K562 (cell line): Measurements from ENCODE around the gene ZNF426. TPM values are rescaled to one million over a fixed set of nuclear protein-coding genes. Genes with fewer than 3 reads are reported as not detected.

ENCODE experiments used
- CBX1 ChIP-seq: sonication (generic); IDR thresholded peaks from 2 replicates; pipeline ENCODE4 v1.6.1; 2016; ENCODE audit warnings: antibody characterized with exemption, low read depth, mild to moderate bottlenecking
- FOXK1 ChIP-seq: sonication (generic); formaldehyde crosslinking; IDR thresholded peaks from 2 replicates; pipeline ENCODE4 v1.8.0; 2022; ENCODE audit warnings: missing genetic modification reagents, mild to moderate bottlenecking, borderline replicate concordance
- MEF2A ChIP-seq: IDR thresholded peaks from 2 replicates; pipeline ENCODE4 v1.6.1; 2011; ENCODE audit warnings: low read depth, mild to moderate bottlenecking, low read length, moderate library complexity; ENCODE audit not compliant: control insufficient read depth
- NR2C2 ChIP-seq, 2 experiments: fragments of 200-800 bp in 1 of 2; sonication (Bioruptor generic) in 1 of 2; sonication (generic) in 1 of 2; formaldehyde crosslinking in 1 of 2; IDR thresholded peaks; 2 replicates each; pipeline versions ENCODE4 v1.6.1 to v1.8.0; 2016 to 2022; ENCODE audit warnings: mild to moderate bottlenecking in 1 of 2, missing compliant biosample characterization in 1 of 2, missing genetic modification characterization in 1 of 2, missing genetic modification reagents in 1 of 2
- TOE1 ChIP-seq, 2 experiments: fragments of 450-650 bp in 1 of 2; sonication (generic) in 1 of 2; formaldehyde crosslinking in 1 of 2; IDR thresholded peaks; 2 replicates each; pipeline versions ENCODE4 v1.7.1 to v1.8.0; 2016 to 2022; ENCODE audit warnings: borderline replicate concordance in 2 of 2, mild to moderate bottlenecking in 2 of 2, antibody characterized with exemption in 1 of 2, inconsistent platforms in 1 of 2, low read depth in 1 of 2, missing genetic modification reagents in 1 of 2, moderate library complexity in 1 of 2
- ZEB2 ChIP-seq: fragments of 450-650 bp; IDR thresholded peaks from 2 replicates; pipeline ENCODE4 v1.6.1; 2016
- ZNF436 ChIP-seq: fragments of 250-450, 450-650 bp; sonication (Bioruptor Pico); formaldehyde crosslinking; IDR thresholded peaks from 2 replicates; pipeline ENCODE4 v1.7.0; 2020; ENCODE audit warnings: mild to moderate bottlenecking
- polyA plus RNA-seq, 8 experiments: library from polyadenylated mRNA; depleted of rRNA in 4 of 8; stranded (reverse) in 5 of 8; unstranded in 3 of 8; fragments of >200 nt; fragmentation: Nextera tagmentation in 2 of 8; fragmentation: Illumina TruSeq in 1 of 8; extraction: Ambion mirVana in 2 of 8; extraction: Trizol in 1 of 8; gene quantifications; 2 replicates each; pipeline versions ENCODE4 v1.2.1 to v1.2.3, GENCODE V29; 2011 to 2014; ENCODE audit warnings: inconsistent platforms in 1 of 8, missing spikeins in 1 of 8
- total RNA-seq, 7 experiments: library from RNA; depleted of rRNA in 6 of 7; stranded (reverse); fragments of >200 nt in 6 of 7; fragmentation: Illumina TruSeq in 2 of 7; extraction: Trizol in 2 of 7; gene quantifications; 2 replicates each; pipeline versions ENCODE4 v1.2.1 to v1.2.3, GENCODE V29; 2011 to 2021; ENCODE audit warnings: low replicate concordance in 1 of 7
- TF ChIP-seq, protein P1 (sequence below): sonication (generic); formaldehyde crosslinking; IDR thresholded peaks from 2 replicates; pipeline ENCODE4 v1.8.0; 2023; ENCODE audit warnings: mild to moderate bottlenecking, missing genetic modification reagents
- TF ChIP-seq, protein P2 (sequence below): fragments of 450-650 bp; formaldehyde crosslinking; IDR thresholded peaks from 2 replicates; pipeline ENCODE4 v1.4.0; 2020; ENCODE audit warnings: mild to moderate bottlenecking, mixed read lengths
- TF ChIP-seq, protein P3 (sequence below): fragments of 450-650 bp; formaldehyde crosslinking; conservative IDR thresholded peaks from 2 replicates; pipeline ENCODE4 v1.4.0; 2022; ENCODE audit warnings: mild to moderate bottlenecking, missing genetic modification characterization

Gene ZNF426
- total and polyA plus RNA-seq, 9 of the 15 experiments (the other 6 are each of a cell fraction or from before 2014, with no cell fraction given), result 3.2 to 14.3 (median 6.9) TPM

DNA sequence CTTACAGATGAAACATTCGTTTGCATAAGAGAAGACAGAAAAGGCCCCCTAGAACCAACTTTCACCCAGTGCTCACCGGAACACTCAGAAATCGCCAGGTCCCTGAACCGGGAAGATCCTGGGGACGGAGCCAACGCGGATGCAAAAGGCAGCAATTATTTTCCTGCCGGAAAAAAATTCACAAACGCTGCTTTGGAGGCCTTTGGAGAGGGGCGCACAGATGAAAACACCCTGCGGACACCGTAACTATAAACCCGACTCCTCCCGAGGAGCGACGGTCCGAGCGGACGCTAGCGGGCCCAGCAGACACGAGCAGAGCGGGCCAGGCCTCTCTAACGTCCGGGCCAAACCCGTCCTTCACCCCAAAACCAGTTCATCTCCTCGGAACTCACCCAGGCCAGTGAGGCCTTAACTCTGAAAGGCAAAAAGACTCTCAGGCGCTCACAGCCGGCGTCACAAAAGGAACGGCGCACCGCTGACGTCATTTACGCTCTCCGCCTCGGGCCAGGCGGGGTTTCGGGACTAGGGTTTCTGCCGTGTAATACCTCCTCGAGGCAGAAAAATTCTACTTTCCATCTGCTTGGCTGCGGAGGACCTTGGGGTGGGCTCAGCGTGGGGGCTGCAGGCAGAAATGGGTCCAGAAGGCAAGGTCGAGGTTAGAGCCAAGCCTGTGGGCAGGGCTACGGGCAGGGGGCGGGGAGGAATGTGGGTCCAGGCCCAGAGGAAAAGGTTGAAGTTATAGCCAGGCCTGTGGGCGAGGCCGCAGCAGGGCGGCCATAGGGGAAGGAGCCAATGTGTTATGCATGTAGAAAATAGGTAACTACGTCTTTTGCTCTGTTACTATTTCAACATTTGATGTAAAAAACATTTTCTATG lies at the start of gene ZNF426 (continued):
- TF ChIP-seq NR2C2 (CRISPR knock-in tag; IDR thresholded peaks at IDR 0.05) (no peak), NR2C2 (tag; IDR thresholded peaks at IDR 0.05) (peak; percentile 46; the same call in 1 of the 2 replicates), MEF2A (no peak), ZEB2 (peak; percentile 13; the same call in 1 of the 2 replicates), FOXK1 (no peak), CBX1 (peak; percentile 72), ZNF436 (CRISPR knock-in tag) (no peak), TOE1 (IDR thresholded peaks at IDR 0.05; ENCODE audit: borderline replicate concordance) (peak; percentile 56; the same call in 1 of the 2 replicates), TOE1 (CRISPR knock-in tag; IDR thresholded peaks at IDR 0.05; ENCODE audit: borderline replicate concordance, low read depth) (no peak)
- TF ChIP-seq, protein P1, sequence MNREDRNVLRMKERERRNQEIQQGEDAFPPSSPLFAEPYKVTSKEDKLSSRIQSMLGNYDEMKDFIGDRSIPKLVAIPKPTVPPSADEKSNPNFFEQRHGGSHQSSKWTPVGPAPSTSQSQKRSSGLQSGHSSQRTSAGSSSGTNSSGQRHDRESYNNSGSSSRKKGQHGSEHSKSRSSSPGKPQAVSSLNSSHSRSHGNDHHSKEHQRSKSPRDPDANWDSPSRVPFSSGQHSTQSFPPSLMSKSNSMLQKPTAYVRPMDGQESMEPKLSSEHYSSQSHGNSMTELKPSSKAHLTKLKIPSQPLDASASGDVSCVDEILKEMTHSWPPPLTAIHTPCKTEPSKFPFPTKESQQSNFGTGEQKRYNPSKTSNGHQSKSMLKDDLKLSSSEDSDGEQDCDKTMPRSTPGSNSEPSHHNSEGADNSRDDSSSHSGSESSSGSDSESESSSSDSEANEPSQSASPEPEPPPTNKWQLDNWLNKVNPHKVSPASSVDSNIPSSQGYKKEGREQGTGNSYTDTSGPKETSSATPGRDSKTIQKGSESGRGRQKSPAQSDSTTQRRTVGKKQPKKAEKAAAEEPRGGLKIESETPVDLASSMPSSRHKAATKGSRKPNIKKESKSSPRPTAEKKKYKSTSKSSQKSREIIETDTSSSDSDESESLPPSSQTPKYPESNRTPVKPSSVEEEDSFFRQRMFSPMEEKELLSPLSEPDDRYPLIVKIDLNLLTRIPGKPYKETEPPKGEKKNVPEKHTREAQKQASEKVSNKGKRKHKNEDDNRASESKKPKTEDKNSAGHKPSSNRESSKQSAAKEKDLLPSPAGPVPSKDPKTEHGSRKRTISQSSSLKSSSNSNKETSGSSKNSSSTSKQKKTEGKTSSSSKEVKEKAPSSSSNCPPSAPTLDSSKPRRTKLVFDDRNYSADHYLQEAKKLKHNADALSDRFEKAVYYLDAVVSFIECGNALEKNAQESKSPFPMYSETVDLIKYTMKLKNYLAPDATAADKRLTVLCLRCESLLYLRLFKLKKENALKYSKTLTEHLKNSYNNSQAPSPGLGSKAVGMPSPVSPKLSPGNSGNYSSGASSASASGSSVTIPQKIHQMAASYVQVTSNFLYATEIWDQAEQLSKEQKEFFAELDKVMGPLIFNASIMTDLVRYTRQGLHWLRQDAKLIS, result peak; percentile 61
- TF ChIP-seq, protein P2, sequence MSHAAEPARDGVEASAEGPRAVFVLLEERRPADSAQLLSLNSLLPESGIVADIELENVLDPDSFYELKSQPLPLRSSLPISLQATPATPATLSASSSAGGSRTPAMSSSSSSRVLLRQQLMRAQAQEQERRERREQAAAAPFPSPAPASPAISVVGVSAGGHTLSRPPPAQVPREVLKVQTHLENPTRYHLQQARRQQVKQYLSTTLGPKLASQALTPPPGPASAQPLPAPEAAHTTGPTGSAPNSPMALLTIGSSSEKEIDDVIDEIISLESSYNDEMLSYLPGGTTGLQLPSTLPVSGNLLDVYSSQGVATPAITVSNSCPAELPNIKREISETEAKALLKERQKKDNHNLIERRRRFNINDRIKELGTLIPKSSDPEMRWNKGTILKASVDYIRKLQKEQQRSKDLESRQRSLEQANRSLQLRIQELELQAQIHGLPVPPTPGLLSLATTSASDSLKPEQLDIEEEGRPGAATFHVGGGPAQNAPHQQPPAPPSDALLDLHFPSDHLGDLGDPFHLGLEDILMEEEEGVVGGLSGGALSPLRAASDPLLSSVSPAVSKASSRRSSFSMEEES (CRISPR knock-in tag), result no peak
- TF ChIP-seq, protein P3, sequence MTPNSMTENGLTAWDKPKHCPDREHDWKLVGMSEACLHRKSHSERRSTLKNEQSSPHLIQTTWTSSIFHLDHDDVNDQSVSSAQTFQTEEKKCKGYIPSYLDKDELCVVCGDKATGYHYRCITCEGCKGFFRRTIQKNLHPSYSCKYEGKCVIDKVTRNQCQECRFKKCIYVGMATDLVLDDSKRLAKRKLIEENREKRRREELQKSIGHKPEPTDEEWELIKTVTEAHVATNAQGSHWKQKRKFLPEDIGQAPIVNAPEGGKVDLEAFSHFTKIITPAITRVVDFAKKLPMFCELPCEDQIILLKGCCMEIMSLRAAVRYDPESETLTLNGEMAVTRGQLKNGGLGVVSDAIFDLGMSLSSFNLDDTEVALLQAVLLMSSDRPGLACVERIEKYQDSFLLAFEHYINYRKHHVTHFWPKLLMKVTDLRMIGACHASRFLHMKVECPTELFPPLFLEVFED (CRISPR knock-in tag), result no peak
